HUES64 (cell line): ENCODE data around the gene SLC7A4.
A peak's percentile ranks its signal among the peaks of the same experiment; 100 is the strongest.

ENCODE experiments used
- H3K27ac ChIP-seq: 2 replicates; pipeline ENCODE4 v1.7.0; 2013; ENCODE audit warnings: low read depth, low read length, inconsistent platforms
- H3K27me3 ChIP-seq: 2 replicates; pipeline ENCODE4 v1.6.1; 2013; ENCODE audit warnings: mild to moderate bottlenecking, low read length; ENCODE audit not compliant: insufficient read depth
- H3K36me3 ChIP-seq: 2 replicates; pipeline ENCODE4 v1.6.1; 2013; ENCODE audit warnings: mild to moderate bottlenecking, low read length; ENCODE audit not compliant: insufficient read depth
- H3K4me1 ChIP-seq: 2 replicates; pipeline ENCODE4 v1.6.1; 2013; ENCODE audit warnings: mild to moderate bottlenecking, low read length, moderate library complexity; ENCODE audit not compliant: insufficient read depth
- H3K4me3 ChIP-seq: 2 replicates; pipeline ENCODE4 v1.5.1; 2013; ENCODE audit warnings: mild to moderate bottlenecking, low read length, moderate library complexity
- H3K9ac ChIP-seq: 2 replicates; pipeline ENCODE4 v1.6.1; 2013; ENCODE audit warnings: mild to moderate bottlenecking, low read depth, low read length
- H3K9me3 ChIP-seq: 2 replicates; pipeline ENCODE4 v1.6.1; 2013; ENCODE audit warnings: low read depth, low read length; ENCODE audit not compliant: insufficient read depth
- WGBS: fragments of 150-250, 120-280 bp; methylation state at CpG from one replicate; pipeline ENCODE4 v1.1.7; 2013; ENCODE audit warnings: missing lambda C conversion rate; 5-methylcytosine and 5-hydroxymethylcytosine counted together

The SLC7A4 gene

DNA sequence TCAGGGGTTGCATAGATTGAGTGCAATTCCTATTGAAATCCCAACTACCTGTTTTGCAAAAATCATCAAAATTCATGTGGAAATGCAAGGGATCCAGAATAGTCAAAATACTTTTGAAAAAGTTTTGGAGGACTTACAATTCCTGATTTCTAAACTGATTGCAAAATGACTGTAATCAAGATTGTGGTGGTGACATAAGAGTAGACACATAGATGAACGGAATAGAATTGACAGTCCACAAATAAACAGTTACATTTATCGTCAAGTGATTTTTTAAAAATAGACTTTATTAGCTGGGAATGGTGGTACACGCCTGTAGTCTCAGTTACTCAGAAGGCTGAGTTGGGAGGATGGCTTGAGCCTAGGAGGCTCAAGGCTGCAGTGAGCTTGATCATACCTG, 2.6 kb upstream of the SLC7A4 start:
- 93% methylated on average over 3 of the region's 3 CpGs for WGBS
- Histone ChIP-seq H3K27ac (no peak overlapping the region), H3K27me3 (peaks cover 33% of the 10 kb centered on the region), H3K4me1 (no peaks in the 10 kb centered on the region), H3K9me3 (no peaks in the 10 kb centered on the region), H3K9ac (no peak overlapping the region), H3K4me3 (no peak overlapping the region), H3K36me3 (no peaks in the 10 kb centered on the region)

DNA sequence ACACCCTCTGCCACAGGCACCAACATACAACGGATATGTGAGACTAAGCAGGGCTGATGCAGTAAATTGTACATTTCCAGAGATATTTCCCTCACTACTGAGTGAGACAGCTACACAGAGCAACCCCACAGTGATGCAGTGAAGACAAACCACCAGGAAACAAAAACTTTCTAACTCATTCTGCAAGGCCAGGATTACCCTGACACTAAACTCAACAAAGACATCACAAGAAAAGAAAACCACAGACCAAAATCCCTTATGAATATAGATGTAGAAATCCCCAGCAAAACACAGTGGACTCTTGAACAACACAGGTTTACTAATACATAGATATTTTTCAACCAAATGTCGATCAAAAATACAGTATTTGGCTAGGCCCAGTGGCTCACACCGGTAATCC, 1.5 kb upstream of the SLC7A4 start:
- Histone ChIP-seq H3K27me3 (peaks cover 33% of the 10 kb centered on the region), H3K9ac (no peak overlapping the region), H3K4me1 (no peaks in the 10 kb centered on the region), H3K4me3 (no peak overlapping the region), H3K36me3 (no peaks in the 10 kb centered on the region), H3K27ac (no peak overlapping the region), H3K9me3 (no peaks in the 10 kb centered on the region)
- WGBS, result 90% methylated on average over 3 of the region's 3 CpGs

GRCh38 chr22:21032868-21033688, 717 bp upstream of the SLC7A4 start:
- Histone ChIP-seq H3K4me3 (peak overlapping the region; percentile 57), H3K36me3 (no peaks in the 10 kb centered on the region), H3K4me1 (no peaks in the 10 kb centered on the region), H3K9me3 (no peaks in the 10 kb centered on the region), H3K27me3 (peaks cover 33% of the 10 kb centered on the region), H3K9ac (no peak overlapping the region), H3K27ac (no peak overlapping the region)
- WGBS, result 70% methylated on average over 12 of the region's 12 CpGs

- Histone ChIP-seq H3K27ac (no peak overlapping the region), H3K9ac (no peak overlapping the region), H3K4me3 (peak overlapping the region; percentile 57), H3K4me1 (no peaks in the 10 kb centered on the region), H3K36me3 (no peaks in the 10 kb centered on the region), H3K27me3 (peaks cover 33% of the 10 kb centered on the region), H3K9me3 (no peaks in the 10 kb centered on the region)
- 90% methylated on average over 18 of the region's 18 CpGs for WGBS
Observed at GRCh38 chr22:21031545-21032036, 770 bp downstream of the SLC7A4 start.

DNA sequence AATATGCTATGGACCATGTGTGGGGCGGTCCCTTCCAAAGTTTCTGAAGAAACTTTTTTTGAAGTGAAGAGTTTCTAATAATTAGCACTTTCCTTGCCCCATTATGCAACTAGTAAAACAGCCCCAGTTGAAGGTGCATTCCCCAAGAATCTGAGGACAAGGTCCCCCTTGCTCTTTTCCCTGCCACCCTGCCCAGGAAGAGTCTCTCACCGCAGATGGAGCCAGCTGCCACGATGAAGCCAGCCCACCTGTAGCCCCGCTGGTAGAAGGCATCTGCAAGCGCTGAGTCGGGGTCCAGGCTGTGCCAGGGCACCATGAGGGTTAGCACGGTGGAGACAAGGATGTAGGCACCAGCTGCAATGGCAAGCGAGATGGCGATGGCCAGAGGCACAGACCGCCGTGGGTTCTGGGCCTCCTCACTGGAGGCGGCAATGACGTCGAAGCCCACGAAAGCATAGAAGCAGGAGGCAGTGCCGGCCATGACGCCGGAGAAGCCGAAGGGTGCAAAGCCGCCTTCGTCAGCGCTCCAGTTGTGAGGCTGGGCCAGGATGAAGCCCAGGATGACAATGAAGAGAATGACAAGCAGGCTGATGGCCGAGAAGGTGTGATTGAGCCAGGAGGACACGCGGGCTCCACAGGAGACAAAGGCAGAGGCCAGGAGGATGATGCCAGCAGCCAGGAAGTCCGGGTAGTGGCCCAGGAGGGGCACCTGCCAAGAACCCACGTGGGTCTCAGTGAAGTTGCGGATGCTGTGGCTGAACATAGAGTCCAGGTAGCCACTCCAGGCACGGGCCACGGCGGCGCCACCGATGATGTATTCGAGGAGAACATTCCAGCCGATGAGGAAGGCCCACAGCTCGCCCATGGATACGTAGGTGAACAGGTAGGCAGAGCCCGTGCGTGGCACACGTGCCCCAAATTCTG, 1.5 kb downstream of the SLC7A4 start:
- Histone ChIP-seq H3K9me3 (no peaks in the 10 kb centered on the region), H3K4me3 (no peak overlapping the region), H3K27me3 (peaks cover 33% of the 10 kb centered on the region), H3K27ac (no peak overlapping the region), H3K4me1 (no peaks in the 10 kb centered on the region), H3K9ac (no peak overlapping the region), H3K36me3 (no peaks in the 10 kb centered on the region)
- 95% methylated on average over 40 of the region's 40 CpGs for WGBS

GRCh38 chr22:21030032-21030431, 2.3 kb downstream of the SLC7A4 start:
- Histone ChIP-seq H3K9me3 (no peaks in the 10 kb centered on the region), H3K27ac (no peak overlapping the region), H3K27me3 (peaks cover 33% of the 10 kb centered on the region), H3K4me1 (no peaks in the 10 kb centered on the region), H3K9ac (no peak overlapping the region), H3K4me3 (no peak overlapping the region), H3K36me3 (no peaks in the 10 kb centered on the region)
- WGBS, result 95% methylated on average over 15 of the region's 15 CpGs

GRCh38 chr22:21029486-21030025, 2.8 kb downstream of the SLC7A4 start:
- 79% methylated on average over 12 of the region's 12 CpGs for WGBS
- Histone ChIP-seq H3K9ac (no peak overlapping the region), H3K27ac (no peak overlapping the region), H3K4me1 (no peaks in the 10 kb centered on the region), H3K9me3 (no peaks in the 10 kb centered on the region), H3K36me3 (no peaks in the 10 kb centered on the region), H3K4me3 (no peak overlapping the region), H3K27me3 (peaks cover 33% of the 10 kb centered on the region)

DNA sequence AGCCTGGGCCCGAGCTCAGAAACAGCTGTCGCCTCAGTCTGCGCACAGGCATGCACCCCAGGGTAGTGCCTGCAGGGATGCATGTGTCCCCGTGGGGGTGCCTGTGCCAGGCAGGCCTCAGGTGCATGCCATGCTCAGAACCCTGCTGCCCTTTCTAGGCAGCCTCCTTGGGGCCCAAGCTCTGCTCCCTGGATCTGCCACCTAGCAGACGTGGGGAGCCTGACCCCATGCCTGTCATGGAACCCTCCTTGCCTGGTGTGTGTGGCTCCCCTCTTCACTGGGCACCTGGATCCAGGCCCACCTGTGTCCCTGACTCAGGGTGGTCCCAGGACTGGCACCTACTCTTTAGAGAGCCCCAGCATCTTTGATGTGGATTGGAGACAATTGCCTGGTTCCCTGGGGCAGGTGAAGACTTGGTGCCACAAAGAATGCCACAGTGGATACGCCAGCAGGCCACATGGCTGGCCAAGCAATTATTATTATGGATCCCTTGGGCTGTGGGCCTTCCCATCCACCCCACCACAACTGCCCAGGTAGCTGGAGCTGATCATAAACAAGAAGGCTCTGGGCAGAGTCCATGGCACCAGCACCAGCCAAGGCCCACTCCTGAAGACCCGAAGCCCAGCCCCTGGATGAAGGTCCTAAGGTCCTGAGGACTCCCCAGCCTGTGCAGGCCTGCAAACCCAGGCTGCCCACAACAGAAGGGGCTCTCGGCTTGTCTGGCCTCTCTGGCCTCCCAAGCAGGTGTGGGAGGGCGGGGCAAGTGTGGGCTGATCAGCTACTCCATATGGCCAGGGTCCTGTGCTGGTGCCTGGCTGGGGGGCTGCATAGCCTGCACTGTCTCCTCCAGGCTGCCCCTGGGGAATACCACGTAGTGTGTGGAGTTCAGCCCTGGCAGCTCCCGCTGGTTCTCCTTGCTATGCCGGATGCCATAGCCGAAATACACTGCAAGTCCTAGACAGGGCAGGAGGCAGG, 3.8 kb downstream of the SLC7A4 start:
- Histone ChIP-seq H3K4me1 (no peaks in the 10 kb centered on the region), H3K9ac (no peak overlapping the region), H3K4me3 (no peak overlapping the region), H3K27me3 (peaks cover 30% of the 10 kb centered on the region), H3K9me3 (no peaks in the 10 kb centered on the region), H3K27ac (no peak overlapping the region), H3K36me3 (no peaks in the 10 kb centered on the region)
- WGBS, result 92% methylated on average over 13 of the region's 13 CpGs

DNA sequence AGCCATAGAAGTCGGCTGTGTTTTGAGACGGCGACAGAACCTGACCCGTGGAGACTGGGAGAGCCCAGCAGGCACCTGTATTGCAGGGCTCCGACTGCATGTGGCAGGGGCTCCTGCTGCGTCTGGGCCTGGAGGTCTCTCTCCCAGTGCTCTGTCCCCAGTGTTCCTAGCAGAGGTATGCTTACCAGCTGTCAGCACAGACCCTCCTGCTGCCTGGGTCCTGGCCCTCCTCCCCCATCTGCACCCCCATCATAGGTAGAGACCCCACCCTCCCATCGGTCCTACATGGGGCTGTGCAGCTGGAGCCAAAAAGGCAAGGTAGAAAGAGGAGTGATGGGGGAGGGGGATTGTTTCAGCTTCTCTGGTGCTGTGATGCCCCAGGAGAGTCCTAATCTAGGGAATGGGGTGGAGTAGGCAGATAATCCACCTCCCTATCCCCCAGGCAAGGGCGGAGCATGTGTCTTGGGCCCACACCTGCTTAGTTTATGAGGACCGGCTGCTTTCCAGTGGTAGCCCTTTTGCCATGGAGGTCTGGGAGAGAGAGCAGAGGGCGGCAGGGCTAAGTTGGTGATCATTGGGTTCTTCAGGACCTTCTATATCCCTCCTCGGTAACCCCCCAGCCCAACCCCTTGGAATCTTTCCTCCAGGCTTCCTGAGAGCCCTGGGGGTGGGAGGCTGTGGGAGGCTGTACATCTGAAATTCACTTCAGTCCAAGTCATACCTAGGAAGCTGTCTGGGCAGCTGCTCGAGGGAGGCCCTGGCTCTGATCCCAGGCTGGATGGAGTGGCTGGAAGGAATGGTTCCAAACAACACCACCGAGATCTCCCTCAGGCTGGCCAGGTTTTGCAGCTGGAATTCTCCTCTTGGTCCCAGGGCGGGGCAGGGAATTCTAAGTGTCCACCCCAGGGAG, 5.3 kb downstream of the SLC7A4 start:
- H3K27me3 ChIP-seq, result peaks cover 15% of the 10 kb centered on the region
- WGBS, result 91% methylated on average over 13 of the region's 14 CpGs

More for the DNA sequence above, 5.3 kb downstream of the SLC7A4 start:
- no peak overlapping the region for H3K27ac ChIP-seq
- H3K9ac ChIP-seq, result no peak overlapping the region
- H3K4me1 ChIP-seq, result no peaks in the 10 kb centered on the region
- H3K4me3 ChIP-seq, result no peak overlapping the region
- H3K36me3 ChIP-seq, result no peaks in the 10 kb centered on the region
- H3K9me3 ChIP-seq, result no peaks in the 10 kb centered on the region
